ENCODE data around the gene ALKBH3. TPM values are rescaled to one million over a fixed set of nuclear protein-coding genes. Genes with fewer than 3 reads are reported as not detected.

ALKBH3 gene
- total and polyA plus RNA-seq, 2 of the 13 experiments (the other 11 are each of a cell fraction or from before 2014, with no cell fraction given): 17.8 to 36.1 TPM

GRCh38 chr11:43874738-43875137 is 5.9 kb upstream of the ALKBH3 start (continued):
- TF ChIP-seq HOMEZ (CRISPR knock-in tag; IDR thresholded peaks at IDR 0.05; ENCODE audit: low read depth): no peak

GRCh38 chr11:43879789-43880639 is 617 bp upstream of the ALKBH3 start:
- H3K27me3 ChIP-seq (ENCODE audit: control insufficient read depth in 1 of 2, insufficient read depth in 2 of 2, low read length in 2 of 2): peaks cover 0 to 6% of the 10 kb centered on the region in 2 experiments; a peak in 1 of 5 replicates
- H3K9ac ChIP-seq (ENCODE audit: insufficient read depth, low read depth, low read length): peak overlapping the region; percentile 81
- in situ Hi-C loops (cut with HindIII; ENCODE audit: extremely low pct_ligation_motif_present, low pct_unique_long_range_greater_than_20kb): loop anchor here (5.0 kb wide), 2 partner anchors 62 to 162 kb away; partner anchors contain the start of gene C11orf96
- H3K27ac ChIP-seq (ENCODE audit: extremely low read length, insufficient read depth, low read length): no peak overlapping the region
- peaks cover 0 to 7% of the 10 kb centered on the region in 2 experiments; a peak in 4 of 5 replicates for H3K36me3 ChIP-seq (replicated peaks in 1 of 2; ENCODE audit: control insufficient read depth in 1 of 2, insufficient read depth in 2 of 2, low read length in 2 of 2)
- no peak for FAIRE-seq
- ATAC-seq: peak; percentile 44
- H3K9me3 ChIP-seq (ENCODE audit: low read length): no peaks in the 10 kb centered on the region
- H3K4me2 ChIP-seq (ENCODE audit: low read depth, low read length): peak overlapping the region; percentile 90
- intact Hi-C loops (cut with micrococcal nuclease; ENCODE audit: unreplicated experiment): no loop called here
- no TSS peak for BruUV-seq (replicated peaks)
- no peaks in the 10 kb centered on the region for H4K20me1 ChIP-seq (ENCODE audit: insufficient read depth, low read length)
- peaks cover 16% of the 10 kb centered on the region for H3K4me1 ChIP-seq (ENCODE audit: insufficient read depth, low read length)
- DNase-seq (ENCODE audit: low spot score): no peak
- POLR2A ChIA-PET: no interaction called here
- H3K4me3 ChIP-seq (replicated peaks in 1 of 3; ENCODE audit: insufficient read depth in 1 of 3, low read depth in 2 of 3, low read length in 3 of 3): peak overlapping the region; percentile 91 to 93 (median 92); a peak in 5 of 6 replicates
- H2AFZ ChIP-seq (ENCODE audit: low read length): peak overlapping the region; percentile 97
- CTCF ChIA-PET (ENCODE audit: low intra/inter-chr PET ratio, low total read pairs): no interaction called here
- H3K79me2 ChIP-seq (ENCODE audit: insufficient read depth, low read length): peaks cover 11% of the 10 kb centered on the region
- 50% methylated on average over 13 of the region's 13 CpGs for WGBS (ENCODE audit: low lambda C conversion rate)
- TF ChIP-seq TRIM24 (CRISPR knock-in tag; IDR thresholded peaks at IDR 0.05): no peak
- no peak for TF ChIP-seq HINFP (CRISPR knock-in tag; IDR thresholded peaks at IDR 0.05; ENCODE audit: low read depth)
- TF ChIP-seq ZNF746 (CRISPR knock-in tag; IDR thresholded peaks at IDR 0.05): 0 out of 2 replicates have a peak, but pooled peaks have one; percentile 16
- TF ChIP-seq ZBTB49 (CRISPR knock-in tag; IDR thresholded peaks at IDR 0.05; ENCODE audit: borderline replicate concordance): no peak
- 0 out of 2 replicates have a peak, but pooled peaks have one; percentile 8 for TF ChIP-seq ZBTB46 (CRISPR knock-in tag; IDR thresholded peaks at IDR 0.05; ENCODE audit: borderline replicate concordance)
- no peak for TF ChIP-seq ZSCAN22 (CRISPR knock-in tag; IDR thresholded peaks at IDR 0.05)
- TF ChIP-seq CHCHD3 (CRISPR knock-in tag; IDR thresholded peaks at IDR 0.05): no peak
- no peak for TF ChIP-seq TAF1 (CRISPR knock-in tag; IDR thresholded peaks at IDR 0.05)
- TF ChIP-seq SMAD9 (CRISPR knock-in tag; IDR thresholded peaks at IDR 0.05): peak; percentile 7; the same call in 1 of the 2 replicates
- TF ChIP-seq MEIS1 (CRISPR knock-in tag; IDR thresholded peaks at IDR 0.05; ENCODE audit: borderline replicate concordance): 0 out of 2 replicates have a peak, but pooled peaks have one; percentile 6
- TF ChIP-seq EZH2 (conservative IDR thresholded peaks at IDR 0.05; ENCODE audit: low read depth, low read length): peak; percentile 85; the same call in 1 of the 2 replicates
